ENCODE results near the gene KMT2E. TPM values are rescaled to one million over a fixed set of nuclear protein-coding genes. Genes with fewer than 3 reads are reported as not detected.
"Not testable (repeated sequence)": the region's sequence is repeated elsewhere in the genome, so short reads cannot be mapped to it uniquely, and the experiment has no call there.

The KMT2E gene
- polyA plus RNA-seq, 1 experiment: 4.4 TPM

DNA sequence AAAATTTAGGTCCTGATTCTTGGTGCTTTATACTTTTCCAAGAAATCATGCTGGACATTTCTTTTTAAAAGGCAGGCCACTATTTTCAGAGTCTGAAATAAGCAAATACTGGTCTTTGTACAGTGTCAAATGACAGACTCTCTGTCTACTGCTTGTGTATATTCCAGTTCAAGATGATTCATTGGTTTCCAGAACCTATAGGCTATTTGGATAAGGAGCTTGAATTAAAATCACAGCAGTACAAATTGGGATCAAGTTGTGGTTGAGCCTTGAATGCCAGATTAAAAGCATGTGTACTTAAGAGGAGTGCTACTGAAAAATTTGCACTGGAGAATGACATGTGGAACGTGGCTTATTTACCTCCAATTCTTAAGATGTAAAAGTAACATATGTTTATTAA lies 10.7 kb downstream of the KMT2E start:
- Histone ChIP-seq H3K4me3 (ENCODE audit: low read depth, low read length) (no peak overlapping the region), H3K27me3 (ENCODE audit: control insufficient read depth, insufficient read depth, low read length) (no peaks in the 10 kb centered on the region), H3K36me3 (ENCODE audit: control insufficient read depth, insufficient read depth, low read length) (no peaks in the 10 kb centered on the region)
- DNase-seq (ENCODE audit: low read depth): no peak
- ChIA-PET POLR2A (no interaction called here), CTCF (interaction anchor here (1.7 kb wide), 1 partner anchor 11 kb away, joined by 4 read pairs; no protein-coding TSS in a partner anchor)
- TF ChIP-seq, protein P1, sequence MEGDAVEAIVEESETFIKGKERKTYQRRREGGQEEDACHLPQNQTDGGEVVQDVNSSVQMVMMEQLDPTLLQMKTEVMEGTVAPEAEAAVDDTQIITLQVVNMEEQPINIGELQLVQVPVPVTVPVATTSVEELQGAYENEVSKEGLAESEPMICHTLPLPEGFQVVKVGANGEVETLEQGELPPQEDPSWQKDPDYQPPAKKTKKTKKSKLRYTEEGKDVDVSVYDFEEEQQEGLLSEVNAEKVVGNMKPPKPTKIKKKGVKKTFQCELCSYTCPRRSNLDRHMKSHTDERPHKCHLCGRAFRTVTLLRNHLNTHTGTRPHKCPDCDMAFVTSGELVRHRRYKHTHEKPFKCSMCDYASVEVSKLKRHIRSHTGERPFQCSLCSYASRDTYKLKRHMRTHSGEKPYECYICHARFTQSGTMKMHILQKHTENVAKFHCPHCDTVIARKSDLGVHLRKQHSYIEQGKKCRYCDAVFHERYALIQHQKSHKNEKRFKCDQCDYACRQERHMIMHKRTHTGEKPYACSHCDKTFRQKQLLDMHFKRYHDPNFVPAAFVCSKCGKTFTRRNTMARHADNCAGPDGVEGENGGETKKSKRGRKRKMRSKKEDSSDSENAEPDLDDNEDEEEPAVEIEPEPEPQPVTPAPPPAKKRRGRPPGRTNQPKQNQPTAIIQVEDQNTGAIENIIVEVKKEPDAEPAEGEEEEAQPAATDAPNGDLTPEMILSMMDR (IDR thresholded peaks at IDR 0.05; ENCODE audit: insufficient read depth, low read depth, low read length): no peak

DNA sequence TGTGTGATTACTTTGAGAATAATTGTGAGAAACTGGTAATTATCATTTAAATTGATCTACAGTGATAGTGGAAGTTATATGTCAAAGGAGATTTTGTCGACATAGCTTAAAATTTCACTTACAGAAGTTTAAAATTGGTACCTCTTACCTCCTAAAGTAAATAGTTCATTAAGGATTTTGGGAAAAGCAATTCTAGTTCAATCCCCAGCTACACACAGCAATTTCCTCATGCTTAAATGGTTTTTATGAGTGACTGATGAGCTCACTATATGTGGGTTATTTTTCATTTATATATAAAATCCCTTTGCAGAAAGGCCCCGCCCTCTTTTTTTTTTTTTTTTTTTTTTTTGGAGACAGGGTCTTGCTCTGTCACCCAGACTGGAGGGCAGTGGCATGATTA lies 12.7 kb downstream of the KMT2E start:
- no peaks in the 10 kb centered on the region for H3K36me3 ChIP-seq (ENCODE audit: control insufficient read depth, insufficient read depth, low read length)
- no peak overlapping the region for H3K4me3 ChIP-seq (ENCODE audit: low read depth, low read length)
- CTCF ChIA-PET: interaction anchor here (0.6 to 1.2 kb wide), 3 partner anchors 11 to 107 kb away, joined by 3 read pairs; no protein-coding TSS in a partner anchor
- no peak for DNase-seq (ENCODE audit: low read depth)
- H3K27me3 ChIP-seq (ENCODE audit: control insufficient read depth, insufficient read depth, low read length): no peaks in the 10 kb centered on the region
- TF ChIP-seq, protein P1 (IDR thresholded peaks at IDR 0.05; ENCODE audit: insufficient read depth, low read depth, low read length): no peak
- POLR2A ChIA-PET: interaction anchor here (0.5 kb wide), 1 partner anchor 11 kb away, joined by 12 read pairs; no protein-coding TSS in a partner anchor

DNA sequence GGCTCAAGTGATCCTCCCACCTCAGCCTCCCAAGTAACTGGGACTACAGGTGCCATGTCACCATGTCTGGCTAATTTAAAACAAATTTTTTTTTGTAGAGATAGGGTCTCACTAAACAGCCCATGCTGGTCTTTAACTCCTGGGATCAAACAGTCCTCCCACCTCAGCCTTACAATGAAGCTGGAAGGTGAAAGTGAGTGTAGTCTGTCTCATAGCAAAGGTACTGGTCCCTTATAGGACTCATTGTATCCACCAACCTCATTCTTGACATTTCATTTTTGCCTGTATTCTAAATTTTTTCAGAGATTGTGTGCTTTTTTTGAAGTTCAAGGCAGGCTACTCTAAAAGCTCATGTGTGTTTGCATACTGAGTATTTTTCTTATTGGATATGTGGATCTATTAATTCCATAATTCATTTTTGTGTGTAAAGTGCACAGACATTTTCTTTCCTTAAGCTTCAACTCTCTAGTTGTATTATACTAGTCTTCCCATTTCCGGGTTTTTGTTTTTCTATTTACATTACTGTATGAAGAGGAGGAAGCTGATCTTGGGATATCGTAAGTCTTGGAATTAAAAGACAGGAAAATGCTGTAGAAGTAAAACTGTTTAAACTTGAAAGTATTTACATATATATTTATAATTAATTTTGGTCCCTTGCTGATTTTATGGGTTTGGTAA lies 13.3 kb downstream of the KMT2E start:
- POLR2A ChIA-PET: no interaction called here
- CTCF ChIA-PET: interaction anchor here (1.0 to 1.2 kb wide), 2 partner anchors 46 to 107 kb away, joined by 3 read pairs; no protein-coding TSS in a partner anchor
- H3K36me3 ChIP-seq (ENCODE audit: control insufficient read depth, insufficient read depth, low read length): no peaks in the 10 kb centered on the region
- H3K4me3 ChIP-seq (ENCODE audit: low read depth, low read length): no peak overlapping the region
- no peak for DNase-seq (ENCODE audit: low read depth)
- TF ChIP-seq, protein P1 (IDR thresholded peaks at IDR 0.05; ENCODE audit: insufficient read depth, low read depth, low read length): no peak
- no peaks in the 10 kb centered on the region for H3K27me3 ChIP-seq (ENCODE audit: control insufficient read depth, insufficient read depth, low read length)

DNA sequence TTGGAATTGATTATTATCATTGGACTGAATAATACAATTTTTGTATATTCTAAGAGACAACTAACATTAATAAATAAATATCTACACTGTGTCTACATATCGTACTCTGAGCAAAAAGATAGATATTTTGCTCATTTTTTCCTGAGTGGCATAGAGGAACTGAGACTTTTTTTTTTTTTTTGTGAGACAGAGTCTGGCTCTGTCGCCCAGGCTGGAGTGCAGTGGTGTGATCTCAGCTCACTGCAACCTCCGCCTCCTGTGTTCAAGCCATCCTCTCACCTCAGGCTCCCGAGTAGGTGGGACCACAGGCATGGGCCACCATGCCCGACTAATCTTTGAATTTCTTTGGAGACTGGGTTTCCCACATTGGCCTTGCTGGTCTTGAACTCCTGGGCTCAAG lies 14.0 kb downstream of the KMT2E start:
- ChIA-PET POLR2A (no interaction called here), CTCF (interaction anchor here (0.8 kb wide), 1 partner anchor 18 kb away, joined by 3 read pairs; no protein-coding TSS in a partner anchor)
- DNase-seq (ENCODE audit: low read depth): no peak
- Histone ChIP-seq H3K27me3 (ENCODE audit: control insufficient read depth, insufficient read depth, low read length) (no peaks in the 10 kb centered on the region), H3K36me3 (ENCODE audit: control insufficient read depth, insufficient read depth, low read length) (no peaks in the 10 kb centered on the region), H3K4me3 (ENCODE audit: low read depth, low read length) (no peak overlapping the region)
- TF ChIP-seq, protein P1 (IDR thresholded peaks at IDR 0.05; ENCODE audit: insufficient read depth, low read depth, low read length): no peak

DNA sequence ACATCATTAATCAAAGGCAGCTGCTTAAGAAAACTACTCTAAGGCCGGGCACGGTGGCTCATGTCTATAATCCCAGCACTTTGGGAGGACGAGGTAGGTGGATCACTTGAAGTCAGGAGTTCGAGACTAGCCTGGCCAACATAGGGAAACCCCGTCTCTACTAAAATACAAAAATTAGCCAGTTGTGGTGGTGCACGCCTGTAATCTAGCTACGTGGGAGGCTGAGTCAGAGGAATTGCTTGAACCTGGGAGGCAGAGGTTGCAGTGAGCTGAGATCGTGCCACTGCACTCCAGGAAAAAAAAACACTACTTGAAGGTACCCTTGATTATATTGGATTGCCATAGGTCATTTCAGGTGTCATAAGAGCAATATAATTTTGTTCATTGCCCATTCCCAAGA lies 14.9 kb downstream of the KMT2E start:
- CTCF ChIA-PET: interaction anchor here (0.6 to 0.8 kb wide), 2 partner anchors 19 to 111 kb away, joined by 3 read pairs; no protein-coding TSS in a partner anchor
- DNase-seq (ENCODE audit: low read depth); H3K36me3 ChIP-seq (ENCODE audit: control insufficient read depth, insufficient read depth, low read length); POLR2A ChIA-PET; H3K27me3 ChIP-seq (ENCODE audit: control insufficient read depth, insufficient read depth, low read length); H3K4me3 ChIP-seq (ENCODE audit: low read depth, low read length): not testable (repeated sequence)

Data from BJ (cell line).